ENCODE data around the gene THSD7B. TPM values are rescaled to one million over a fixed set of nuclear protein-coding genes. Genes with fewer than 3 reads are reported as not detected.

Gene THSD7B
- total and polyA plus RNA-seq, 9 of the 15 experiments (the other 6 are each of a cell fraction or from before 2014, with no cell fraction given): not detected

DNA sequence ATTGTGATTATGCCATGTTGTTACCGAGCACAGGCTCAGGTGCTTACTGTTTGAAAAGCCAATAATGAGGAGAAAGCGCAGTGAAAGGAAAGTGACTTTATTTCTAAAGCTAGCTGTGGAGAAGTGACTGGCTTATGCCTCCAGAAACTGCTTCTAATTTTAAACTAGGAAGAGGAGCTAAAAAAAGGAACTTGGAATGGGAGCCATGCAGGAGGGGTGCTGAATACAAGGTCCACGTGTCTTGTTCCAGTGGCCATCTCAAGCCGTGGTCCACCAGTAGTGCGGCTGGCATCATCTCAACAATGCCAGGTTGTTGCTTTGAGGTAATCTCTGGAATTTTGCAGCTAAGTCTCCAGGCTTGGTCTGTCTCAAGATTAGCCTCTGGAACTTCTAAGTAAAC lies 282.0 kb downstream of the THSD7B start:
- no peak overlapping the region for H3K9ac ChIP-seq (ENCODE audit: insufficient read depth in 1 of 2, low read depth in 2 of 2, low read length in 2 of 2)
- H3K4me2 ChIP-seq (ENCODE audit: insufficient read depth, low read length): no peak overlapping the region
- no TSS peak for BruUV-seq (replicated peaks)
- no peak for FAIRE-seq
- no peaks in the 10 kb centered on the region for H3K9me3 ChIP-seq (replicated peaks; ENCODE audit: control insufficient read depth, insufficient read depth, low read depth, low read length)
- no peak overlapping the region for H3K27ac ChIP-seq (ENCODE audit: extremely low read depth, low read depth, low read length)
- no peaks in the 10 kb centered on the region for H3K27me3 ChIP-seq (ENCODE audit: control insufficient read depth in 2 of 2, insufficient read depth in 2 of 2, low read length in 2 of 2)
- no peak overlapping the region for H2AFZ ChIP-seq (ENCODE audit: low read depth, low read length)
- H3K79me2 ChIP-seq (ENCODE audit: control insufficient read depth, insufficient read depth, low read length): no peaks in the 10 kb centered on the region
- WGBS (ENCODE audit: insufficient coverage, low coverage, missing lambda C conversion rate): 3% methylated on average over 5 of the region's 5 CpGs
- H3K36me3 ChIP-seq (ENCODE audit: control insufficient read depth, insufficient read depth, low read length): no peaks in the 10 kb centered on the region
- H4K20me1 ChIP-seq (replicated peaks; ENCODE audit: control insufficient read depth, insufficient read depth, low read length): no peaks in the 10 kb centered on the region
- in situ Hi-C loops (cut with MboI) (no loop called here), intact Hi-C loops (cut with micrococcal nuclease) (no loop called here)
- no peak overlapping the region for H3K4me3 ChIP-seq
- DNase-seq (ENCODE audit: extremely low read depth in 1 of 4, low spot score in 3 of 4): no peak
- no peak for ATAC-seq
- ChIA-PET POLR2A (no interaction called here), CTCF (ENCODE audit: low intra/inter-chr PET ratio) (no interaction called here)
- no peaks in the 10 kb centered on the region for H3K9me1 ChIP-seq (ENCODE audit: control insufficient read depth, insufficient read depth, low read length)
- no peaks in the 10 kb centered on the region for H3K4me1 ChIP-seq (replicated peaks in 1 of 2; ENCODE audit: control insufficient read depth in 2 of 2, insufficient read depth in 2 of 2, low read length in 2 of 2)
- TF ChIP-seq NCOA4 (IDR thresholded peaks at IDR 0.05; ENCODE audit: partially characterized antibody) (no peak), EGR1 (conservative IDR thresholded peaks at IDR 0.05) (no peak), GATAD2B (IDR thresholded peaks at IDR 0.05; ENCODE audit: borderline replicate concordance) (no peak), NONO (IDR thresholded peaks at IDR 0.05; ENCODE audit: low read depth in 2 of 2, low read length in 1 of 2) (no peak), MTA3 (IDR thresholded peaks at IDR 0.05; ENCODE audit: borderline replicate concordance) (no peak), MAFG (tag; conservative IDR thresholded peaks at IDR 0.05) (no peak), RNF2 (IDR thresholded peaks at IDR 0.05) (no peak), SAFB (IDR thresholded peaks at IDR 0.05; ENCODE audit: borderline replicate concordance, low read depth, low read length) (no peak), ZNF354B (CRISPR knock-in tag; IDR thresholded peaks at IDR 0.05) (no peak)
- TF ChIP-seq, protein P1, sequence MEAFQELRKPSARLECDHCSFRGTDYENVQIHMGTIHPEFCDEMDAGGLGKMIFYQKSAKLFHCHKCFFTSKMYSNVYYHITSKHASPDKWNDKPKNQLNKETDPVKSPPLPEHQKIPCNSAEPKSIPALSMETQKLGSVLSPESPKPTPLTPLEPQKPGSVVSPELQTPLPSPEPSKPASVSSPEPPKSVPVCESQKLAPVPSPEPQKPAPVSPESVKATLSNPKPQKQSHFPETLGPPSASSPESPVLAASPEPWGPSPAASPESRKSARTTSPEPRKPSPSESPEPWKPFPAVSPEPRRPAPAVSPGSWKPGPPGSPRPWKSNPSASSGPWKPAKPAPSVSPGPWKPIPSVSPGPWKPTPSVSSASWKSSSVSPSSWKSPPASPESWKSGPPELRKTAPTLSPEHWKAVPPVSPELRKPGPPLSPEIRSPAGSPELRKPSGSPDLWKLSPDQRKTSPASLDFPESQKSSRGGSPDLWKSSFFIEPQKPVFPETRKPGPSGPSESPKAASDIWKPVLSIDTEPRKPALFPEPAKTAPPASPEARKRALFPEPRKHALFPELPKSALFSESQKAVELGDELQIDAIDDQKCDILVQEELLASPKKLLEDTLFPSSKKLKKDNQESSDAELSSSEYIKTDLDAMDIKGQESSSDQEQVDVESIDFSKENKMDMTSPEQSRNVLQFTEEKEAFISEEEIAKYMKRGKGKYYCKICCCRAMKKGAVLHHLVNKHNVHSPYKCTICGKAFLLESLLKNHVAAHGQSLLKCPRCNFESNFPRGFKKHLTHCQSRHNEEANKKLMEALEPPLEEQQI (IDR thresholded peaks at IDR 0.05): no peak
- TF ChIP-seq, protein P2, sequence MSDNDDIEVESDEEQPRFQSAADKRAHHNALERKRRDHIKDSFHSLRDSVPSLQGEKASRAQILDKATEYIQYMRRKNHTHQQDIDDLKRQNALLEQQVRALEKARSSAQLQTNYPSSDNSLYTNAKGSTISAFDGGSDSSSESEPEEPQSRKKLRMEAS (CRISPR knock-in tag; IDR thresholded peaks at IDR 0.05): no peak
- TF ChIP-seq, protein P3, sequence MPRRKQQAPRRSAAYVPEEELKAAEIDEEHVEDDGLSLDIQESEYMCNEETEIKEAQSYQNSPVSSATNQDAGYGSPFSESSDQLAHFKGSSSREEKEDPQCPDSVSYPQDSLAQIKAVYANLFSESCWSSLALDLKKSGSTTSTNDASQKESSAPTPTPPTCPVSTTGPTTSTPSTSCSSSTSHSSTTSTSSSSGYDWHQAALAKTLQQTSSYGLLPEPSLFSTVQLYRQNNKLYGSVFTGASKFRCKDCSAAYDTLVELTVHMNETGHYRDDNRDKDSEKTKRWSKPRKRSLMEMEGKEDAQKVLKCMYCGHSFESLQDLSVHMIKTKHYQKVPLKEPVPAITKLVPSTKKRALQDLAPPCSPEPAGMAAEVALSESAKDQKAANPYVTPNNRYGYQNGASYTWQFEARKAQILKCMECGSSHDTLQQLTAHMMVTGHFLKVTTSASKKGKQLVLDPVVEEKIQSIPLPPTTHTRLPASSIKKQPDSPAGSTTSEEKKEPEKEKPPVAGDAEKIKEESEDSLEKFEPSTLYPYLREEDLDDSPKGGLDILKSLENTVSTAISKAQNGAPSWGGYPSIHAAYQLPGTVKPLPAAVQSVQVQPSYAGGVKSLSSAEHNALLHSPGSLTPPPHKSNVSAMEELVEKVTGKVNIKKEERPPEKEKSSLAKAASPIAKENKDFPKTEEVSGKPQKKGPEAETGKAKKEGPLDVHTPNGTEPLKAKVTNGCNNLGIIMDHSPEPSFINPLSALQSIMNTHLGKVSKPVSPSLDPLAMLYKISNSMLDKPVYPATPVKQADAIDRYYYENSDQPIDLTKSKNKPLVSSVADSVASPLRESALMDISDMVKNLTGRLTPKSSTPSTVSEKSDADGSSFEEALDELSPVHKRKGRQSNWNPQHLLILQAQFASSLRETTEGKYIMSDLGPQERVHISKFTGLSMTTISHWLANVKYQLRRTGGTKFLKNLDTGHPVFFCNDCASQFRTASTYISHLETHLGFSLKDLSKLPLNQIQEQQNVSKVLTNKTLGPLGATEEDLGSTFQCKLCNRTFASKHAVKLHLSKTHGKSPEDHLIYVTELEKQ (CRISPR knock-in tag; IDR thresholded peaks at IDR 0.05): no peak

Data from K562 (cell line).